WI38 (cell line): ENCODE results near the gene ATXN7L2.

Experiments used
- H3K4me3 ChIP-seq: 2 replicates; pipeline ENCODE4 v1.5.1; 2011; ENCODE audit warnings: low read depth, mild to moderate bottlenecking, control low read depth, low read length
- TF ChIP-seq, protein P1 (sequence below): IDR thresholded peaks from 2 replicates; pipeline ENCODE4 v1.5.1; 2012; ENCODE audit warnings: low read depth, mild to moderate bottlenecking, control low read depth, low read length

ATXN7L2 gene

GRCh38 chr1:109478806-109479205 lies 4.9 kb upstream of the ATXN7L2 start:
- no peak overlapping the region for H3K4me3 ChIP-seq
- TF ChIP-seq, protein P1, sequence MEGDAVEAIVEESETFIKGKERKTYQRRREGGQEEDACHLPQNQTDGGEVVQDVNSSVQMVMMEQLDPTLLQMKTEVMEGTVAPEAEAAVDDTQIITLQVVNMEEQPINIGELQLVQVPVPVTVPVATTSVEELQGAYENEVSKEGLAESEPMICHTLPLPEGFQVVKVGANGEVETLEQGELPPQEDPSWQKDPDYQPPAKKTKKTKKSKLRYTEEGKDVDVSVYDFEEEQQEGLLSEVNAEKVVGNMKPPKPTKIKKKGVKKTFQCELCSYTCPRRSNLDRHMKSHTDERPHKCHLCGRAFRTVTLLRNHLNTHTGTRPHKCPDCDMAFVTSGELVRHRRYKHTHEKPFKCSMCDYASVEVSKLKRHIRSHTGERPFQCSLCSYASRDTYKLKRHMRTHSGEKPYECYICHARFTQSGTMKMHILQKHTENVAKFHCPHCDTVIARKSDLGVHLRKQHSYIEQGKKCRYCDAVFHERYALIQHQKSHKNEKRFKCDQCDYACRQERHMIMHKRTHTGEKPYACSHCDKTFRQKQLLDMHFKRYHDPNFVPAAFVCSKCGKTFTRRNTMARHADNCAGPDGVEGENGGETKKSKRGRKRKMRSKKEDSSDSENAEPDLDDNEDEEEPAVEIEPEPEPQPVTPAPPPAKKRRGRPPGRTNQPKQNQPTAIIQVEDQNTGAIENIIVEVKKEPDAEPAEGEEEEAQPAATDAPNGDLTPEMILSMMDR, result no peak

GRCh38 chr1:109479311-109479710 lies 4.4 kb upstream of the ATXN7L2 start:
- TF ChIP-seq, protein P1, result no peak
- H3K4me3 ChIP-seq, result no peak overlapping the region

DNA sequence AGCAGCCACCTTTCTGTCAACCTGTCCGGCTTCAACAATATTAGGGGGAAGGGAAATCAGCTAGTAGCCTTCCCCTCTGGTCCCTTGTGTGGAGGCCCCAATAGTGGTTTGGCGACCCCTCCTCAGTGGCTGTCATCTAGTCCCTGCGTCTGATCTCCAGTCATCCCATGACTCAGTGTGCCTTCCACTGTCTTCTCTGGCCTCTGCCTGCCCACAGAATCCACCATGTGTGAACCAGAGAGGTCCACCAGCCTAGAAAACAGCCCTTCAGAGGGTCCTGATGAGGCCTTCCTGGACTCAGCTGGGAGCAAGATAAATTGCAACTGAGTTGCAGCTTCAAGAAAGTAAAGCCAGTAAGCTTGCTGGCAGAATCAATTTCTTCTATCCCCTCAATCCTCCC lies 3.8 kb upstream of the ATXN7L2 start:
- TF ChIP-seq, protein P1, result no peak

DNA sequence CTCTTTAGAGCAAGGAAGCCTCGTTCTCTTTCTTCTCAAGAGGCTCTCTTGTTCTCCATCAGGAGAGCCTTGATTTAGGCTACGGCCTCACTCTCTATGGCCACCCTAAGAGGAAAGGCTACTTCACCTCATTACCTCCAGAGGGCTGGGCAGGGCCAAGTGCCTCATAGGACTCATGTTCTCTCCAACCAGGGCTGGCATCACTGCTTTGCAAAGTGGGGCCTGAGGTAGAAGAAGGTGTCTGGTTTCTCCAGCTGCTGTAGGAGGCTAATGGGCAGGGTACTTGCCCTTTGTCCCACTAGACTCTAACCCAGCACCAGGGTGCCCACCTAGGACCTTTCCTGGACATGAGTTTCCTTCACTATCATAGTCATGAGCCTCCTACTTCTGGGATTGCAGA lies 2.1 kb upstream of the ATXN7L2 start:
- H3K4me3 ChIP-seq, result no peak overlapping the region
- TF ChIP-seq, protein P1, result no peak

More for the DNA sequence above, 3.8 kb upstream of the ATXN7L2 start:
- no peak overlapping the region for H3K4me3 ChIP-seq

GRCh38 chr1:109482242-109482641 lies 1.5 kb upstream of the ATXN7L2 start:
- TF ChIP-seq, protein P1, result no peak
- H3K4me3 ChIP-seq, result no peak overlapping the region

GRCh38 chr1:109482791-109483671 lies 674 bp upstream of the ATXN7L2 start:
- TF ChIP-seq, protein P1, result no peak
- peak overlapping the region; percentile 60 for H3K4me3 ChIP-seq

DNA sequence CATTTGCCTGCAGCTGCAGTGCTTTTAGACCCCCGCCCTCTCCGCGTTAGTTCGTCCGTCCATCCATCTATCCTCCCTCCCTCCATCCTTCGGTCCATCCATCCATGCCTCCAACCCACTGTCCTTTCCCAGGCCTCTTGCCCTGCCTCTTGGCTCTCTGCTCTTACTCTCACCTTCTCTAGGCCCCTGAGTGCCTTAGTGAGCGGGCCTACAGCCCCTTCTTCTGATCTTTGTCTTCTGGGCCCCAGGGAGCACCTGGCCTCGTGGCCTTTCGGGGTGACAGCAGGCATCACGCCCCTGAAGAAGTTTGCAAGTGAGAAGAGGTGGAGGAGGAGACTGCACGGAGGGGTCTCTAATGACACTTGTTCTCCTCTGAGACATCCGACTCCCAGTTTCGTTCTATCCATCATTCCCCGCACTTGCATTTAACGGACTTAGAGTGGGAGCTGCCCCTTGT lies 842 bp downstream of the ATXN7L2 start:
- TF ChIP-seq, protein P1, result no peak
- peak overlapping the region; percentile 72 for H3K4me3 ChIP-seq
